Spleen (tissue), 11 donors: Measurements from ENCODE around the gene ZC3H6. TPM values are rescaled to one million over a fixed set of nuclear protein-coding genes. Genes with fewer than 3 reads are reported as not detected.

Experiments
- DNase-seq: peaks from one replicate; pipeline ENCODE4 v3.0.0-alpha.2; 2020
- H3K27ac ChIP-seq, 8 donors: fragments of 200-600 bp; sonication (generic) in 7 of 8; 1 replicate in 4 of 8; 2 replicates in 4 of 8; pipeline versions ENCODE4 v1.5.0 to v1.8.0; 2016 to 2021; ENCODE audit warnings: inconsistent platforms in 4 of 8, mild to moderate bottlenecking in 4 of 8, moderate library complexity in 1 of 8
- H3K27me3 ChIP-seq, 7 donors: fragments of 200-600 bp; sonication (generic) in 6 of 7; replicated peaks in 1 of 7; 1 replicate in 4 of 7; 2 replicates in 3 of 7; pipeline versions ENCODE4 v1.5.0 to v1.8.0; 2016 to 2021; ENCODE audit warnings: inconsistent platforms in 3 of 7, mild to moderate bottlenecking in 1 of 7
- H3K36me3 ChIP-seq, 6 donors: fragments of 200-600 bp; sonication (generic) in 5 of 6; 1 replicate in 4 of 6; 2 replicates in 2 of 6; pipeline versions ENCODE4 v1.5.0 to v1.8.0; 2016 to 2021; ENCODE audit warnings: inconsistent platforms in 2 of 6
- H3K4me1 ChIP-seq, 6 donors: fragments of 200-600 bp; sonication (generic) in 5 of 6; 1 replicate in 3 of 6; 2 replicates in 3 of 6; pipeline versions ENCODE4 v1.5.0 to v1.8.0; 2016 to 2021; ENCODE audit warnings: inconsistent platforms in 3 of 6
- H3K4me3 ChIP-seq, 8 donors: fragments of 200-600 bp; sonication (generic) in 7 of 8; 1 replicate in 4 of 8; 2 replicates in 4 of 8; pipeline versions ENCODE4 v1.5.0 to v1.8.0; 2016 to 2021; ENCODE audit warnings: inconsistent platforms in 4 of 8, mild to moderate bottlenecking in 4 of 8, moderate library complexity in 2 of 8
- H3K9me3 ChIP-seq, 8 donors: fragments of 200-600 bp; sonication (generic) in 7 of 8; 1 replicate in 4 of 8; 2 replicates in 4 of 8; pipeline versions ENCODE4 v1.5.0 to v1.8.0; 2016 to 2021; ENCODE audit warnings: inconsistent platforms in 4 of 8
- CTCF ChIP-seq, 11 experiments: fragments of 200-600 bp in 7 of 11; fragments of 450-650 bp in 4 of 11; sonication (generic) in 4 of 11; IDR thresholded peaks in 8 of 11; conservative IDR thresholded peaks in 3 of 11; 1 replicate in 7 of 11; 2 replicates in 4 of 11; pipeline versions ENCODE4 v1.4.0 to v1.8.0; 2016 to 2021; ENCODE audit warnings: antibody characterized with exemption in 11 of 11, inconsistent platforms in 4 of 11, mild to moderate bottlenecking in 1 of 11
- POLR2A ChIP-seq, 3 donors: fragments of 450-650 bp; IDR thresholded peaks; one replicate each; pipeline ENCODE4 v1.5.1; 2017; ENCODE audit warnings: antibody characterized with exemption in 3 of 3, mild to moderate bottlenecking in 1 of 3
- POLR2AphosphoS5 ChIP-seq, 3 donors: sonication (generic); formaldehyde crosslinking; IDR thresholded peaks; one replicate each; pipeline ENCODE4 v1.5.1; 2017; ENCODE audit warnings: antibody characterized with exemption in 3 of 3
- WGBS, 5 donors: extraction: QIAGEN DNeasy Blood & Tissue Kit in 3 of 5; methylation state at CpG; one replicate each; pipeline versions ENCODE4 v1.1.5 to v1.1.7; 2013 to 2018; 5-methylcytosine and 5-hydroxymethylcytosine counted together
- intact Hi-C: fragments of 100-400 bp; cut with DNase I; formaldehyde crosslinking; loops from one replicate; pipeline ENCODE4 v1.15.0; 2023; ENCODE audit warnings: low total_unique reads
- polyA plus RNA-seq, 3 donors: library from polyadenylated mRNA; stranded (reverse); fragments of 200-250 nt; gene quantifications; one replicate each; pipeline ENCODE4 v1.2.1, GENCODE V29; 2013
- total RNA-seq, 7 donors: library from RNA; depleted of rRNA in 3 of 7; stranded (reverse); fragments of >200 nt in 3 of 7; fragmentation: NEBNext Ultra II Directional in 4 of 7; extraction: Animal tissue kit (Norgen Biotek cat#: 25700) in 4 of 7; gene quantifications; one replicate each; pipeline versions ENCODE4 v1.1.0 to v1.2.1, GENCODE V29; 2016 to 2021
- donor health status: healthy with polysubstance abuse.
- donor health status: DM: no; HTN: no; CAD: no; lungs with moderate emphysema.
- donor health status: DM: no; HTN: no; CAD: no.
- donor health status: Bipolar disorder and iron deficiency.
- donor health status: healthy.
- donor health status: DM: no; HTN: no; CAD: no.
- donor health status: DM: yes; HTN: yes; CAD: no.

Gene ZC3H6
- total and polyA plus RNA-seq, 10 donors: 1.9 to 28.9 (median 14.7) TPM

- Histone ChIP-seq H3K4me1 (no peaks in the 10 kb centered on the region), H3K36me3 (peaks cover 0 to 79% (median 17%) of the 10 kb centered on the region in 6 donors), H3K4me3 (no peak overlapping the region), H3K9me3 (no peaks in the 10 kb centered on the region), H3K27me3 (no peaks in the 10 kb centered on the region), H3K27ac (no peak overlapping the region)
- no peak for TF ChIP-seq POLR2AphosphoS5 (IDR thresholded peaks at IDR 0.05)
- intact Hi-C loops: no loop called here
- DNase-seq: no peak
Observed at GRCh38 chr2:112310906-112311305, 35.5 kb downstream of the ZC3H6 start.

DNA sequence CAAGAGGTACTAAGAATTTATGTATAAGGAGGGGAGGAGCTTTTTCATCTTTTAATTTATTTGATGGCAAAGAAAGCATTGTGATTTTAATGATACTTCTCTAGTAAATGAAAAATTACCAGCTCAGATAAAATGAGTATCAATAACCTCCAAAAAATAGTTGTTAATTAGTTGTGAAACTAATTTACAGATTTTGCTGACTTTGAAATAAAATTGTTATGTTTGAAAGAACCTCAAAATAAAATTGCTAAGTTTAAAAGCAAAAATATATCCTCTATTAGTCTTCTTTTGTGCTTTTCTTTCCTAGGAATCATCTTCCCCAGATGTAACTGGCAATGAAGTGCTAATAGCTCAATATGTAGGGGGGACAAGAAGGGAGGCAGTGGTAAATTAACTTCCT, 36.5 kb downstream of the ZC3H6 start:
- no peak overlapping the region for H3K4me3 ChIP-seq
- no peaks in the 10 kb centered on the region for H3K27me3 ChIP-seq
- H3K36me3 ChIP-seq: peaks cover 0 to 72% (median 17%) of the 10 kb centered on the region in 6 donors
- H3K27ac ChIP-seq: no peak overlapping the region
- no peaks in the 10 kb centered on the region for H3K9me3 ChIP-seq
- no peaks in the 10 kb centered on the region for H3K4me1 ChIP-seq
- TF ChIP-seq POLR2AphosphoS5 (IDR thresholded peaks at IDR 0.05) (no peak), CTCF (IDR thresholded peaks at IDR 0.05 in 8 of 11, conservative IDR thresholded peaks at IDR 0.05 in 3 of 11) (no peak), POLR2A (IDR thresholded peaks at IDR 0.05) (no peak)
- intact Hi-C loops: no loop called here
- DNase-seq: no peak

DNA sequence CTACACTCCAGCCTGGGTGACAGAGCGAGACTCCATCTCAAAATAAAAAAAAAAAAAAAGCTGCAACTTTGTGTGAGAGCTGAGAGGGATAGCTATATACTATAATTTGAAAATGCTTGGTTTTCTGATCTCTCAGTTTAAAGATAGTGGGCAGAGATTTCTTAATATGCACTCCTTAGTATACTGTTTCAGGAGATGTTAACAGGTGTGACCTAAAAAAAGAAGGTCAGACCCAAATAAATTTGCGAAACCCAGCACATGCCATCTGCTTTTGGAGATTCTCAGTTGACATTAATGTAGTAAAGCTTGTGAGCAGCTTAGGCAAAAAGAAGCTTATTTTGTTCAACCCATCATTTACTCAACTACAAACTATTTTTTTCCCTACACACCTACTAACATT, 37.4 kb downstream of the ZC3H6 start:
- WGBS, 5 donors: 94 to 98% (median 96%) methylated on average over 2 of the region's 2 CpGs
- intact Hi-C loops: no loop called here
- no peaks in the 10 kb centered on the region for H3K4me1 ChIP-seq
- peaks cover 0 to 72% (median 13%) of the 10 kb centered on the region in 6 donors for H3K36me3 ChIP-seq
- TF ChIP-seq CTCF (IDR thresholded peaks at IDR 0.05 in 8 of 11, conservative IDR thresholded peaks at IDR 0.05 in 3 of 11) (no peak), POLR2AphosphoS5 (IDR thresholded peaks at IDR 0.05) (no peak), POLR2A (IDR thresholded peaks at IDR 0.05) (no peak)
- no peaks in the 10 kb centered on the region for H3K27me3 ChIP-seq
- H3K9me3 ChIP-seq: no peaks in the 10 kb centered on the region
- DNase-seq: no peak
- H3K4me3 ChIP-seq: no peak overlapping the region
- no peak overlapping the region for H3K27ac ChIP-seq

GRCh38 chr2:112314856-112315255, 39.5 kb downstream of the ZC3H6 start:
- Histone ChIP-seq H3K4me3 (no peak overlapping the region), H3K9me3 (no peaks in the 10 kb centered on the region), H3K27ac (no peak overlapping the region), H3K36me3 (peaks cover 0 to 78% (median 10%) of the 10 kb centered on the region in 6 donors), H3K4me1 (no peaks in the 10 kb centered on the region), H3K27me3 (no peaks in the 10 kb centered on the region)
- intact Hi-C loops: no loop called here
- TF ChIP-seq POLR2AphosphoS5 (IDR thresholded peaks at IDR 0.05) (no peak), CTCF (IDR thresholded peaks at IDR 0.05 in 8 of 11, conservative IDR thresholded peaks at IDR 0.05 in 3 of 11) (no peak), POLR2A (IDR thresholded peaks at IDR 0.05) (no peak)
- WGBS, 5 donors: 83 to 98% (median 91%) methylated on average over 1 of the region's 1 CpG
- DNase-seq: no peak
